K562 (cell line): ENCODE measurements around the gene STK11. TPM values are rescaled to one million over a fixed set of nuclear protein-coding genes. Genes with fewer than 3 reads are reported as not detected.
A peak's percentile ranks its signal among the peaks of the same experiment; 100 is the strongest.

ENCODE experiments used
- ATF7 ChIP-seq: fragments of 450-650 bp; IDR thresholded peaks from 2 replicates; pipeline ENCODE4 v1.7.1; 2014; ENCODE audit warnings: mild to moderate bottlenecking, moderate library complexity
- CBX5 ChIP-seq: IDR thresholded peaks from 2 replicates; pipeline ENCODE4 v1.6.1; 2014; ENCODE audit warnings: low read depth, borderline replicate concordance
- DEAF1 ChIP-seq: fragments of 450-650 bp; formaldehyde crosslinking; IDR thresholded peaks from 2 replicates; pipeline ENCODE4 v1.4.0; 2020; ENCODE audit warnings: mild to moderate bottlenecking, moderate library complexity
- DMBX1 ChIP-seq: fragments of 250-450 bp; sonication (Bioruptor Pico); IDR thresholded peaks from 2 replicates; pipeline ENCODE4 v1.8.0; 2022; ENCODE audit warnings: inconsistent platforms, mild to moderate bottlenecking, moderate library complexity, borderline replicate concordance
- ETV5 ChIP-seq: sonication (generic); formaldehyde crosslinking; IDR thresholded peaks from 2 replicates; pipeline ENCODE4 v1.4.0; 2020; ENCODE audit warnings: low read depth, mild to moderate bottlenecking, missing genetic modification reagents
- HIVEP1 ChIP-seq: fragments of 250-450 bp; sonication (Bioruptor Pico); IDR thresholded peaks from 2 replicates; pipeline ENCODE4 v1.4.0; 2020; ENCODE audit warnings: mild to moderate bottlenecking
- KDM5B ChIP-seq: fragments of 200-600 bp; sonication (generic); IDR thresholded peaks from 2 replicates; pipeline ENCODE4 v1.6.1; 2012; ENCODE audit warnings: low read depth, mild to moderate bottlenecking, moderate library complexity, low read length, control low read depth, inconsistent platforms; ENCODE audit not compliant: insufficient replicate concordance
- MAFG ChIP-seq: fragments of 450-650 bp; conservative IDR thresholded peaks from 2 replicates; pipeline ENCODE4 v1.6.1; 2016; ENCODE audit warnings: missing genetic modification characterization, missing compliant biosample characterization
- NFE2 ChIP-seq: IDR thresholded peaks from 2 replicates; pipeline ENCODE4 v1.6.1; 2014; ENCODE audit warnings: antibody characterized with exemption, low read depth
- NFE2L1 ChIP-seq: fragments of 450-650 bp; IDR thresholded peaks from 2 replicates; pipeline ENCODE4 v1.6.1; 2016; ENCODE audit warnings: missing genetic modification characterization, low read depth, mild to moderate bottlenecking, missing compliant biosample characterization, moderate library complexity, borderline replicate concordance
- NFIC ChIP-seq: fragments of 450-650 bp; IDR thresholded peaks from 2 replicates; pipeline ENCODE4 v1.6.1; 2017; ENCODE audit warnings: mild to moderate bottlenecking, inconsistent platforms
- OTX1 ChIP-seq: fragments of 450-650 bp; formaldehyde crosslinking; IDR thresholded peaks from 2 replicates; pipeline ENCODE4 v1.4.0; 2022; ENCODE audit warnings: mild to moderate bottlenecking
- PTTG1 ChIP-seq: fragments of 450-650 bp; IDR thresholded peaks from 2 replicates; pipeline ENCODE4 v1.6.1; 2016; ENCODE audit warnings: low read depth, mild to moderate bottlenecking, missing genetic modification characterization, missing compliant biosample characterization
- RCOR1 ChIP-seq, 2 experiments: IDR thresholded peaks; 2 replicates each; pipeline ENCODE4 v1.6.1; 2012; ENCODE audit warnings: low read depth in 2 of 2, low read length in 2 of 2, borderline replicate concordance in 1 of 2, improper control_type of control experiment in 1 of 2
- SMARCA4 ChIP-seq: fragments of 450-650 bp; IDR thresholded peaks from 2 replicates; pipeline ENCODE4 v1.6.1; 2016
- SNAPC5 ChIP-seq: fragments of 250-450 bp; sonication (Bioruptor Pico); IDR thresholded peaks from 2 replicates; pipeline ENCODE4 v1.8.0; 2021; ENCODE audit warnings: moderate library complexity, mild to moderate bottlenecking, inconsistent platforms
- SRSF9 ChIP-seq: fragments of 200-400 bp; formaldehyde crosslinking; IDR thresholded peaks from 2 replicates; pipeline ENCODE4 v1.6.1; 2017; ENCODE audit warnings: low read depth, low read length, borderline replicate concordance
- THRAP3 ChIP-seq: fragments of 450-650 bp; IDR thresholded peaks from 2 replicates; pipeline ENCODE4 v1.6.1; 2016; ENCODE audit warnings: mild to moderate bottlenecking, inconsistent platforms, borderline replicate concordance
- ZFP1 ChIP-seq: fragments of 450-650 bp; formaldehyde crosslinking; IDR thresholded peaks from 2 replicates; pipeline ENCODE4 v1.4.0; 2020; ENCODE audit warnings: mild to moderate bottlenecking, mixed read lengths
- ZNF740 ChIP-seq, 3 experiments: fragments of 200-800 bp in 1 of 3; sonication (Bioruptor generic) in 1 of 3; sonication (generic) in 1 of 3; formaldehyde crosslinking in 1 of 3; IDR thresholded peaks; 2 replicates each; pipeline versions ENCODE4 v1.6.1 to v1.8.0; 2016 to 2022; ENCODE audit warnings: mild to moderate bottlenecking in 2 of 3, missing compliant biosample characterization in 2 of 3, missing genetic modification characterization in 2 of 3, missing genetic modification reagents in 1 of 3
- polyA plus RNA-seq, 8 experiments: library from polyadenylated mRNA; depleted of rRNA in 4 of 8; stranded (reverse) in 5 of 8; unstranded in 3 of 8; fragments of >200 nt; fragmentation: Nextera tagmentation in 2 of 8; fragmentation: Illumina TruSeq in 1 of 8; extraction: Ambion mirVana in 2 of 8; extraction: Trizol in 1 of 8; gene quantifications; 2 replicates each; pipeline versions ENCODE4 v1.2.1 to v1.2.3, GENCODE V29; 2011 to 2014; ENCODE audit warnings: inconsistent platforms in 1 of 8, missing spikeins in 1 of 8
- total RNA-seq, 7 experiments: library from RNA; depleted of rRNA in 6 of 7; stranded (reverse); fragments of >200 nt in 6 of 7; fragmentation: Illumina TruSeq in 2 of 7; extraction: Trizol in 2 of 7; gene quantifications; 2 replicates each; pipeline versions ENCODE4 v1.2.1 to v1.2.3, GENCODE V29; 2011 to 2021; ENCODE audit warnings: low replicate concordance in 1 of 7
- TF ChIP-seq, protein P1 (sequence below), 2 experiments: fragments of 450-650 bp; IDR thresholded peaks; 2 replicates each; pipeline ENCODE4 v1.6.1; 2016
- TF ChIP-seq, protein P2 (sequence below), 2 experiments: fragments of 200-800 bp in 1 of 2; sonication (Bioruptor generic) in 1 of 2; sonication (generic) in 1 of 2; formaldehyde crosslinking in 1 of 2; IDR thresholded peaks in 1 of 2; conservative IDR thresholded peaks in 1 of 2; 2 replicates each; pipeline versions ENCODE4 v1.5.0 to v1.6.1; 2016 to 2020; ENCODE audit warnings: missing compliant biosample characterization in 1 of 2, missing genetic modification characterization in 1 of 2, missing genetic modification reagents in 1 of 2

The STK11 gene
- total and polyA plus RNA-seq, 9 of the 15 experiments (the other 6 are each of a cell fraction or from before 2014, with no cell fraction given): 0.15 to 96.5 (median 31.7) TPM

GRCh38 chr19:1269478-1270212 lies 64.1 kb downstream of the STK11 start (continued):
- TF ChIP-seq KDM5B (peak; percentile 92), DMBX1 (CRISPR knock-in tag) (peak; percentile 82), ETV5 (CRISPR knock-in tag) (no peak), OTX1 (no peak), ZFP1 (CRISPR knock-in tag) (no peak), NFE2L1 (tag) (no peak), HIVEP1 (CRISPR knock-in tag) (no peak), SNAPC5 (CRISPR knock-in tag) (no peak), NFE2 (no peak), RCOR1 (IDR thresholded peaks at IDR 0.05; ENCODE audit: borderline replicate concordance in 1 of 2, low read depth in 2 of 2, low read length in 2 of 2) (no peak), MAFG (no peak), PTTG1 (no peak), ZNF740 (CRISPR knock-in tag; IDR thresholded peaks at IDR 0.05) (no peak), ZNF740 (tag; IDR thresholded peaks at IDR 0.05) (peak in 1 of 2 experiments; percentile 2; a peak in 1 of 4 replicates), SMARCA4 (no peak), DEAF1 (no peak), THRAP3 (no peak), NFIC (peak; percentile 74), SRSF9 (no peak), ATF7 (no peak), CBX5 (no peak)
- TF ChIP-seq, protein P1, sequence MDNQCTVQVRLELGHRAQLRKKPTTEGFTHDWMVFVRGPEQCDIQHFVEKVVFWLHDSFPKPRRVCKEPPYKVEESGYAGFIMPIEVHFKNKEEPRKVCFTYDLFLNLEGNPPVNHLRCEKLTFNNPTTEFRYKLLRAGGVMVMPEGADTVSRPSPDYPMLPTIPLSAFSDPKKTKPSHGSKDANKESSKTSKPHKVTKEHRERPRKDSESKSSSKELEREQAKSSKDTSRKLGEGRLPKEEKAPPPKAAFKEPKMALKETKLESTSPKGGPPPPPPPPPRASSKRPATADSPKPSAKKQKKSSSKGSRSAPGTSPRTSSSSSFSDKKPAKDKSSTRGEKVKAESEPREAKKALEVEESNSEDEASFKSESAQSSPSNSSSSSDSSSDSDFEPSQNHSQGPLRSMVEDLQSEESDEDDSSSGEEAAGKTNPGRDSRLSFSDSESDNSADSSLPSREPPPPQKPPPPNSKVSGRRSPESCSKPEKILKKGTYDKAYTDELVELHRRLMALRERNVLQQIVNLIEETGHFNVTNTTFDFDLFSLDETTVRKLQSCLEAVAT (IDR thresholded peaks at IDR 0.05): peak; percentile 32 to 44; a peak in 2 of 4 replicates
- TF ChIP-seq, protein P2, sequence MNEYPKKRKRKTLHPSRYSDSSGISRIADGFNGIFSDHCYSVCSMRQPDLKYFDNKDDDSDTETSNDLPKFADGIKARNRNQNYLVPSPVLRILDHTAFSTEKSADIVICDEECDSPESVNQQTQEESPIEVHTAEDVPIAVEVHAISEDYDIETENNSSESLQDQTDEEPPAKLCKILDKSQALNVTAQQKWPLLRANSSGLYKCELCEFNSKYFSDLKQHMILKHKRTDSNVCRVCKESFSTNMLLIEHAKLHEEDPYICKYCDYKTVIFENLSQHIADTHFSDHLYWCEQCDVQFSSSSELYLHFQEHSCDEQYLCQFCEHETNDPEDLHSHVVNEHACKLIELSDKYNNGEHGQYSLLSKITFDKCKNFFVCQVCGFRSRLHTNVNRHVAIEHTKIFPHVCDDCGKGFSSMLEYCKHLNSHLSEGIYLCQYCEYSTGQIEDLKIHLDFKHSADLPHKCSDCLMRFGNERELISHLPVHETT (CRISPR knock-in tag; conservative IDR thresholded peaks at IDR 0.05 in 1 of 2, IDR thresholded peaks at IDR 0.05 in 1 of 2): peak in 1 of 2 experiments; percentile 97; a peak in 2 of 4 replicates
